ENCODE data around the gene SLC25A25. TPM values are rescaled to one million over a fixed set of nuclear protein-coding genes. Genes with fewer than 3 reads are reported as not detected.

Gene SLC25A25
- total and polyA plus RNA-seq, 10 of the 15 experiments (the other 5 are each of a cell fraction or from before 2014, with no cell fraction given): 0.04 to 17.1 (median 12.4) TPM; not detected in 1

DNA sequence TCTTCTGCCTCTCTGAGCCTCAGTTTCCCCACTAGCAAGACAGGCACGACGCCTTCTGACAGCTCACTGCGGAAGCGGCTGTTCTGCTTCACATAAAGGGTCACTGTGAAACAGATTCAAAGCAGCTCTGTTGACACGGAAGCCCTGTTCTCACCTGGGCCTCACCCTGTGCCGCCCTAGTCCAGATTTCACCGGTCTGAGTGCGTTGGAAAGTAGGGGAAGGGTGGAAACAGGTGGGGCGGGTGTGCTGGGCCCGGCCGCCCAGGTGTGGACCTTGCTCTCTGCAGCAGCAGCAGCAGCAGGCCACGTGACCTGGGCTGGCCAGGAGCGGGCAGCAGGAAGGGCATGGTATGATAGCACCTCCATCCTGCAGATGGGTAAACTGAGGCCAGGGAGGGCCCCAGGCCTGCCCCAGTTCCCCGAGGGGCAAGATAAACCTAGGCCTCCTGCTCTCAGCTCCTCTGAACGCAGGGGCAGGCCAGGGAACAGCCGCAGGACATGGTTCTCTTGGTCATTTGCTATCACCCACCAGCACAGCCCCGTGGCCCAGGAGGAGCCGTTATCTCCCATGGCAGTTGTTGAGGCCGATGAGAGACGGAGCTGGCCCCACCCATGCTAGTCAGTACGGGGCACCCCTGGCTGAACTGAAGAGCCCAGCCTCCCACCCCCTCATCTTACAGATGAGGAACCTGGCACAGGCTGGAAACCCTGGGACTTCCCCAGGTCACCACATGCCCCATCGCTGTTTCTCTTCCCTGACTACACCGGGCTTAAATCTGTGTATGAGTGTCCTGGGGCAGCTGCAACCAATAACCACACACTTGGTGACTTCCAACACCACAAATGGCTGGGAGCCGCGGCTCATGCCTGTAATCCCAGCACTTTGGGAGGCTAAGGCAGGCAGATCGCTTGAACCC lies 47.4 kb downstream of the SLC25A25 start (continued):
- TF ChIP-seq TARDBP (IDR thresholded peaks at IDR 0.05; ENCODE audit: borderline replicate concordance) (no peak), NKRF (conservative IDR thresholded peaks at IDR 0.05) (no peak), POLR2AphosphoS2 (IDR thresholded peaks at IDR 0.05; ENCODE audit: low read depth, low read length) (no peak), ZNF207 (IDR thresholded peaks at IDR 0.05; ENCODE audit: borderline replicate concordance) (0 out of 2 replicates have a peak, but pooled peaks have one; percentile 20), CHD2 (IDR thresholded peaks at IDR 0.05; ENCODE audit: borderline replicate concordance, low read depth, low read length) (no peak), RFX5 (IDR thresholded peaks at IDR 0.05; ENCODE audit: low read depth, low read length) (no peak), MYC (IDR thresholded peaks at IDR 0.05; ENCODE audit: insufficient read depth, insufficient read length, insufficient replicate concordance, low read length, severe bottlenecking) (no peak), WRNIP1 (IDR thresholded peaks at IDR 0.05; ENCODE audit: borderline replicate concordance, low read depth, low read length) (no peak), CBX3 (IDR thresholded peaks at IDR 0.05; ENCODE audit: borderline replicate concordance, low read depth) (no peak), STAT1 (conservative IDR thresholded peaks at IDR 0.05) (no peak), RELA (IDR thresholded peaks at IDR 0.05; ENCODE audit: borderline replicate concordance, partially characterized antibody) (peak; percentile 76), BCL11A (IDR thresholded peaks at IDR 0.05; ENCODE audit: low read depth, low read length) (0 out of 2 replicates have a peak, but pooled peaks have one; percentile 22), NR2C2 (IDR thresholded peaks at IDR 0.05; ENCODE audit: borderline replicate concordance, control insufficient read depth, insufficient read length, low read depth) (no peak), PAX5 (IDR thresholded peaks at IDR 0.05; ENCODE audit: borderline replicate concordance, low read depth, low read length) (no peak), ZNF217 (IDR thresholded peaks at IDR 0.05) (peak; percentile 56; the same call in 1 of the 2 replicates), CHD4 (IDR thresholded peaks at IDR 0.05) (no peak), HDAC6 (IDR thresholded peaks at IDR 0.05; ENCODE audit: unreplicated experiment) (no peak), RAD21 (IDR thresholded peaks at IDR 0.05; ENCODE audit: insufficient read depth, low read depth, low read length) (no peak), EZH2 (IDR thresholded peaks at IDR 0.05; ENCODE audit: borderline replicate concordance, control insufficient read depth, low read depth, low read length) (no peak), TAF1 (IDR thresholded peaks at IDR 0.05; ENCODE audit: borderline replicate concordance, low read depth, low read length) (no peak)
- TF ChIP-seq, protein P1, sequence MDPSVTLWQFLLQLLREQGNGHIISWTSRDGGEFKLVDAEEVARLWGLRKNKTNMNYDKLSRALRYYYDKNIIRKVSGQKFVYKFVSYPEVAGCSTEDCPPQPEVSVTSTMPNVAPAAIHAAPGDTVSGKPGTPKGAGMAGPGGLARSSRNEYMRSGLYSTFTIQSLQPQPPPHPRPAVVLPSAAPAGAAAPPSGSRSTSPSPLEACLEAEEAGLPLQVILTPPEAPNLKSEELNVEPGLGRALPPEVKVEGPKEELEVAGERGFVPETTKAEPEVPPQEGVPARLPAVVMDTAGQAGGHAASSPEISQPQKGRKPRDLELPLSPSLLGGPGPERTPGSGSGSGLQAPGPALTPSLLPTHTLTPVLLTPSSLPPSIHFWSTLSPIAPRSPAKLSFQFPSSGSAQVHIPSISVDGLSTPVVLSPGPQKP (IDR thresholded peaks at IDR 0.05; ENCODE audit: low read depth, low read length): no peak
- TF ChIP-seq, protein P2, sequence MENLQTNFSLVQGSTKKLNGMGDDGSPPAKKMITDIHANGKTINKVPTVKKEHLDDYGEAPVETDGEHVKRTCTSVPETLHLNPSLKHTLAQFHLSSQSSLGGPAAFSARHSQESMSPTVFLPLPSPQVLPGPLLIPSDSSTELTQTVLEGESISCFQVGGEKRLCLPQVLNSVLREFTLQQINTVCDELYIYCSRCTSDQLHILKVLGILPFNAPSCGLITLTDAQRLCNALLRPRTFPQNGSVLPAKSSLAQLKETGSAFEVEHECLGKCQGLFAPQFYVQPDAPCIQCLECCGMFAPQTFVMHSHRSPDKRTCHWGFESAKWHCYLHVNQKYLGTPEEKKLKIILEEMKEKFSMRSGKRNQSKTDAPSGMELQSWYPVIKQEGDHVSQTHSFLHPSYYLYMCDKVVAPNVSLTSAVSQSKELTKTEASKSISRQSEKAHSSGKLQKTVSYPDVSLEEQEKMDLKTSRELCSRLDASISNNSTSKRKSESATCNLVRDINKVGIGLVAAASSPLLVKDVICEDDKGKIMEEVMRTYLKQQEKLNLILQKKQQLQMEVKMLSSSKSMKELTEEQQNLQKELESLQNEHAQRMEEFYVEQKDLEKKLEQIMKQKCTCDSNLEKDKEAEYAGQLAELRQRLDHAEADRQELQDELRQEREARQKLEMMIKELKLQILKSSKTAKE (IDR thresholded peaks at IDR 0.05; ENCODE audit: low read depth, poor library complexity, severe bottlenecking): no peak
- TF ChIP-seq, protein P3, sequence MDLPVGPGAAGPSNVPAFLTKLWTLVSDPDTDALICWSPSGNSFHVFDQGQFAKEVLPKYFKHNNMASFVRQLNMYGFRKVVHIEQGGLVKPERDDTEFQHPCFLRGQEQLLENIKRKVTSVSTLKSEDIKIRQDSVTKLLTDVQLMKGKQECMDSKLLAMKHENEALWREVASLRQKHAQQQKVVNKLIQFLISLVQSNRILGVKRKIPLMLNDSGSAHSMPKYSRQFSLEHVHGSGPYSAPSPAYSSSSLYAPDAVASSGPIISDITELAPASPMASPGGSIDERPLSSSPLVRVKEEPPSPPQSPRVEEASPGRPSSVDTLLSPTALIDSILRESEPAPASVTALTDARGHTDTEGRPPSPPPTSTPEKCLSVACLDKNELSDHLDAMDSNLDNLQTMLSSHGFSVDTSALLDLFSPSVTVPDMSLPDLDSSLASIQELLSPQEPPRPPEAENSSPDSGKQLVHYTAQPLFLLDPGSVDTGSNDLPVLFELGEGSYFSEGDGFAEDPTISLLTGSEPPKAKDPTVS (IDR thresholded peaks at IDR 0.05; ENCODE audit: low read depth, low read length): no peak

Measured in GM12878 (cell line).